Subcutaneous adipose tissue (tissue), 4 donors: ENCODE results near the gene RNF125. TPM values are rescaled to one million over a fixed set of nuclear protein-coding genes. Genes with fewer than 3 reads are reported as not detected.

ENCODE experiments used
- CTCF ChIP-seq: fragments of 450-650 bp; IDR thresholded peaks from one replicate; pipeline ENCODE4 v1.5.1; 2016; ENCODE audit warnings: low read depth, mild to moderate bottlenecking, control low read depth, antibody characterized with exemption, moderate library complexity
- total RNA-seq, 4 donors: library from RNA; depleted of rRNA; stranded (reverse); fragments of >200 nt; gene quantifications; one replicate each; pipeline ENCODE4 v1.1.0, GENCODE V29; 2016

The RNF125 gene
- total RNA-seq, 4 donors from 2014 or later = 15.6 to 24.9 (median 19.4) TPM

- TF ChIP-seq CTCF = no peak
Observed at GRCh38 chr18:31980863-31981262, 37.8 kb upstream of the RNF125 start.

DNA sequence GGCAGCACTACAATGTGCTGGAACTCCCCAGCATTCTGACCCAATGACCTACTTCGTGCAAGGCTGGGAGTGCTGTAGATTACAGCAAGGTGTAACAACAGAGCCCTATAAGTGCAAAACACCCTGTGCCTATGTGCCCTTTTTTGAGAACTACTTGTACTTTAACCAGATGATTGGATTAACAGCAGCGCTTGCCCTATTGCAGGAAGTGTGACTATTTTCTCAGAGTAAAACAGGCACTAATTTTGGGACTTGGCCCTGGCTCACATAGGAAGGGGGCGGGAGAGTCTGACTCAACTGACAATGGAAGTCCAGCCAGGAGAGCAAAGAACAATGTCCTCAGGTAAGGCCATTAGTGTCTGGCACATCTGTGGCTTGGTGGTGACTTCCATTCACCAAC lies 35.6 kb upstream of the RNF125 start:
- no peak for TF ChIP-seq CTCF

GRCh38 chr18:31983976-31984375 lies 34.6 kb upstream of the RNF125 start:
- TF ChIP-seq CTCF = no peak

GRCh38 chr18:31990823-31991222 lies 27.8 kb upstream of the RNF125 start:
- TF ChIP-seq CTCF = no peak

DNA sequence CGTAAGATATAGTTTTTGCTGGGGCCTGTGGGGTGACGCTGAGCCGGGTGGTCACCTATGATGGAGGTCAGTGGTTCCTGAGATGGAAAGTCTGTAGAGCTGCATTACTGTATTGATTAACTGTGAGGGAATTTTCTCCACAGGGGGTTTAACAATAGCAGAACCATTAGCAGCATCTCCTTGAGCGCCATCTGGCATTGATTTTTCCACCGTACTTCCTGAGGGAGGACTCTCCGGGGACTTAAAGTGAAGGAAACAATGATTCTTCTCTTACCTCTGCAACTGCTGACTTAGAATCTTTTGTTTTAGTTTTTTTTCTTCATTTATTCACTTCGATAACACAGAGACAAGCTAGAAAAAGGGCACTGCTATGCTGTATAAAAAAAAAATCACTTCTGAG lies 22.6 kb upstream of the RNF125 start:
- TF ChIP-seq CTCF = no peak

GRCh38 chr18:31998880-31999412 lies 19.7 kb upstream of the RNF125 start:
- TF ChIP-seq CTCF = no peak

DNA sequence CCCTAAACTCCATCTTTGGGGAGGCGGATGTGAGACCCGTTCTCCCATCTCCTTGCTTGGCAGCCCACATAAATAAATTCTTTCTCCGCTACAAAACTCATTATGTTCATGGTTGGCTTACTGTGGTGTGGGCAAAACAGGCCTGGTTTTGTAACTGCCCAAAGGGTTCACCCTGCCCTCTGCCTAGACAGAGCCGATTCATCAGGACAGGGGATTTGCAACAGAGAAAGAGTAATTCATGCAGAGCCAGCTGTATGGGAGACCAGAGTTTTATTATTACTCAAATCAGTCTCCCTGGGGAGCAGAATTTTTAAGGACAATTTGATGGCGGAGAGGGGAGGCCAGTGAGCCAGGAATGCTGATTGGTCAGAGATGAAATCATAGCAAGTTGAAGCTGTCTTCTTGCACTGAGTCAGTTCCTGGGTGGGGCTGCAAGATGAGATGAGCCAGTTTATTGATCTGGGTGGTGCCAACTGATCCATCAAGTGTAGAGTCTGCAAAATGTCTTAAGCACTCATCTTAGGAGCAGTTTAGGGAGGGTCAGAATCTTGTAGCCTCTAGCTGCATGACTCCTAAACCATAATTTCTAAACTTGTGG lies 8.4 kb upstream of the RNF125 start:
- no peak for TF ChIP-seq CTCF
